Measurements from ENCODE around the gene ABCB6.

ABCB6 gene

DNA sequence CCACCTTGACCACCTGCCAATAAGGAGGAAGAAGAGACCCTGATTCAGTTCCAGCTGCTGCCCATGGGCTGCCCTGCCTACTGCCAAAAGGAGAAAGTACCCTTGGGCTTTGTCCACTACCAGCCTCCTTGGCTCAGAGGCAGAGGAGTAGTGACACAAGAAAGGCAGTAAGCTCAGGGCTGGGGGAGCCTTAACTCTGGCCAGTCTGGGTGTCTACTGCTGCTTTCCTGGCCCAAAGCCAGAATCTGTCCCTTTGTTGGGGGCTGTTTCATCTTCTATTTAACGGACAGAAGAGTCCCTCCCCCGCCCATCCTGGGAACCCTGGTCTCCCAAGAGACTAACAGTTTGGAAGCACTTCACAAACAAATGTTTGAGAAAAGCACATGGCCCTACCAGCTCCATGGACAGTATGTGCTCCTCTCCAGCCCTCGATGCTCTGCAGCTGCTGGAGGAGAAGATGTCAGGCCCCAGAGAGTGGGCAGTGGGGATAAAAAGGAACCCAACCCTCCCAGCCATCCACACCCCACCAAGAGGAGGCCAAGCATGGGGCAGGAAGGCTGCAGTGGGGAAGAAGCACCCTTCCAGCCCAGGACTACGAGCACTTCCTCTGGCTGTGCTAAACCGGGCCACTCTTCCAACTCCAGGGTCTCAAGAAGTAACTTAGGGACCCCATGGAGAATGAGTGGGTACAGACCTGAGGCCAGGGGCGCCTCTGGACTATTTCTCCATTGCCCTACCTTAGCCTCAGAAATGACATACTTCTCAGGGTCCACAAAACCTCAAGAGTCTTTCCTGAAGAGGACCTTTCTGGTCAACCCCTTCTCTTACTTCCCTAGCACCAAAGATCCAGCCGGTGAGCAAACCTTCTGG lies 9.5 kb upstream of the ABCB6 start:
- POLR2A ChIA-PET = interaction anchor here (1.0 to 2.7 kb wide), 5 partner anchors 9 to 67 kb away, joined by 3 to 27 read pairs (median 10); partner anchors contain the start of genes ABCB6, CNPPD1, GLB1L and STK16
- no peak for DNase-seq (ENCODE audit: extremely low spot score)
- TF ChIP-seq FOXM1 (IDR thresholded peaks at IDR 0.05; ENCODE audit: borderline replicate concordance) (no peak), ELF4 (IDR thresholded peaks at IDR 0.05) (no peak), L3MBTL2 (conservative IDR thresholded peaks at IDR 0.05) (no peak), TARDBP (IDR thresholded peaks at IDR 0.05) (no peak), SP1 (IDR thresholded peaks at IDR 0.05) (no peak), HDGF (IDR thresholded peaks at IDR 0.05; ENCODE audit: borderline replicate concordance) (no peak), FOXK2 (IDR thresholded peaks at IDR 0.05) (no peak), CTBP1 (IDR thresholded peaks at IDR 0.05; ENCODE audit: borderline replicate concordance) (no peak), BHLHE40 (IDR thresholded peaks at IDR 0.05; ENCODE audit: borderline replicate concordance) (no peak), ARNT (IDR thresholded peaks at IDR 0.05) (no peak), FOXA1 (IDR thresholded peaks at IDR 0.05) (no peak), SUZ12 (IDR thresholded peaks at IDR 0.05) (no peak), LEF1 (IDR thresholded peaks at IDR 0.05; ENCODE audit: borderline replicate concordance) (no peak), ZNF384 (IDR thresholded peaks at IDR 0.05) (no peak), NFRKB (IDR thresholded peaks at IDR 0.05) (no peak)
- TF ChIP-seq, protein P1, sequence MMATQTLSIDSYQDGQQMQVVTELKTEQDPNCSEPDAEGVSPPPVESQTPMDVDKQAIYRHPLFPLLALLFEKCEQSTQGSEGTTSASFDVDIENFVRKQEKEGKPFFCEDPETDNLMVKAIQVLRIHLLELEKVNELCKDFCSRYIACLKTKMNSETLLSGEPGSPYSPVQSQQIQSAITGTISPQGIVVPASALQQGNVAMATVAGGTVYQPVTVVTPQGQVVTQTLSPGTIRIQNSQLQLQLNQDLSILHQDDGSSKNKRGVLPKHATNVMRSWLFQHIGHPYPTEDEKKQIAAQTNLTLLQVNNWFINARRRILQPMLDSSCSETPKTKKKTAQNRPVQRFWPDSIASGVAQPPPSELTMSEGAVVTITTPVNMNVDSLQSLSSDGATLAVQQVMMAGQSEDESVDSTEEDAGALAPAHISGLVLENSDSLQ (IDR thresholded peaks at IDR 0.05) = no peak
- CTCF ChIA-PET = interaction anchor here (0.5 to 1.2 kb wide), 3 partner anchors 11 to 17 kb away, joined by 3 read pairs; no protein-coding TSS in a partner anchor

DNA sequence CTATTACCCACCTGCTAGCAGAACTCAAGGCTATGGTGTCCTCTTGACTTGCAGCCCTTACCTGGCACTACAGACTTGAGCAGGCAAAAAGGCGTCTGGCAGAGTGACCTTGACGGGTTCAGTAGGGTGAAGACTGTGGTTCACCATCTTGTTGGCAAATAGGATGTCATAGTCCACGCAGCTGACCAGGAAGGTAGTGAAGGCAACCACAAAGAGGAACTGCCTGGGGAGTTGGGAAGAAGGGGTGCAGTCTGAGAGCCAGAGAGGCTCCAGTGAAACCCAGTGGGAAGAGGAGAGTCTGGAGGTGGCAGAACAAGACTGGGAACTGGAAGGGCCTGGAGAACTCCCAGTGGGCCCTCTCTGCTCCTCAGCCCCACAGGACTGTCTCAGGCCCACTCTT lies 6.6 kb upstream of the ABCB6 start:
- ChIA-PET POLR2A (interaction anchor here (1.8 kb wide), 1 partner anchor 20 kb away, joined by 10 read pairs; the partner anchor contains the start of genes GLB1L and STK16), CTCF (no interaction called here)
- no peak for TF ChIP-seq FOXA1 (IDR thresholded peaks at IDR 0.05)
- TF ChIP-seq NFRKB (IDR thresholded peaks at IDR 0.05) = no peak
- TF ChIP-seq ELF4 (IDR thresholded peaks at IDR 0.05) = no peak
- TF ChIP-seq L3MBTL2 (conservative IDR thresholded peaks at IDR 0.05) = no peak
- TF ChIP-seq SUZ12 (IDR thresholded peaks at IDR 0.05) = no peak
- no peak for TF ChIP-seq ARNT (IDR thresholded peaks at IDR 0.05)
- TF ChIP-seq, protein P1 (IDR thresholded peaks at IDR 0.05) = no peak
- no peak for TF ChIP-seq CTBP1 (IDR thresholded peaks at IDR 0.05; ENCODE audit: borderline replicate concordance)
- TF ChIP-seq ZNF384 (IDR thresholded peaks at IDR 0.05) = no peak
- no peak for TF ChIP-seq HDGF (IDR thresholded peaks at IDR 0.05; ENCODE audit: borderline replicate concordance)
- no peak for TF ChIP-seq FOXM1 (IDR thresholded peaks at IDR 0.05; ENCODE audit: borderline replicate concordance)
- no peak for TF ChIP-seq BHLHE40 (IDR thresholded peaks at IDR 0.05; ENCODE audit: borderline replicate concordance)
- TF ChIP-seq FOXK2 (IDR thresholded peaks at IDR 0.05) = no peak
- TF ChIP-seq LEF1 (IDR thresholded peaks at IDR 0.05; ENCODE audit: borderline replicate concordance) = no peak
- TF ChIP-seq SP1 (IDR thresholded peaks at IDR 0.05) = no peak
- no peak for TF ChIP-seq TARDBP (IDR thresholded peaks at IDR 0.05)
- DNase-seq (ENCODE audit: extremely low spot score) = no peak

DNA sequence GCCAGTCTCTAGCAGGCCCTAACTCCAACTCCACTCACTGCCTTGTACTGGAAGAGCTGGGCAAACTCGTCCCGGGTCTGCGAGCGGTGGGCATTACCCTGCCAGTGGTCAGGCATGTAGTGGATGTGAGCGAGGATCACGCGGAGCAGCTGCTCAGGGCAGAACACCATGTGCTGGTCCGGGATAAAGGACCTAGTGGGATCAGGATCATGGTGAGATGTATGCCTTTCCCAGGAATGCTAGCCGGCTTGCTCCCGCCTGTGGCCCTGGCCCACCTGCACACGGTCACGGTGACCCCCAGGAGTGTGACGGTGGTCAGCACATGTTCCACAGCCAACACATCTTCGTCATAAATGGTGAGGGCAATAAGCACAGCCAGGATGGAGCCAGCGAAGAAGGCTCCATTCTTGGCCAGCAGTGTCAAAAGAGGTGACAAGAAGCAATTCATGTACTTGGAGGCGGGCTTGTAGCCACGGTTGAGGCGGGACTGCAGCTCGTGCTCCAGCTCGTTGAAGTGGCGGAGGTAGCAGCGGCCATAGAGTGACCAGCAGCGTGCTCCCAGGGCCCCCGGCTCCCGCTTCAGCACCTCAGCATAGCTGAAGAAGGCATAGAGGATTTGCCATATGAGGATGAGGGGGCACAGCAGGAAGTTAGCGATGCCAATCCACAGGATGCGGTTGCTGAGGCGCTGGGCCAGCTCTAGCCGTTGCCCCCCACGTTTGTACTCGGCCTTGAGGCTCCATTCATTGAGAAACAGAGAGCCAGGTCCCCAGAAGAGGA lies 5.3 kb upstream of the ABCB6 start:
- no peak for TF ChIP-seq HDGF (IDR thresholded peaks at IDR 0.05; ENCODE audit: borderline replicate concordance)
- no peak for DNase-seq (ENCODE audit: extremely low spot score)
- CTCF ChIA-PET = interaction anchor here (0.5 kb wide), 1 partner anchor 65 kb away, joined by 3 read pairs; no protein-coding TSS in a partner anchor
- POLR2A ChIA-PET = interaction anchor here (1.4 kb wide), 1 partner anchor 47 kb away, joined by 3 read pairs; the partner anchor contains the start of gene CNPPD1

DNA sequence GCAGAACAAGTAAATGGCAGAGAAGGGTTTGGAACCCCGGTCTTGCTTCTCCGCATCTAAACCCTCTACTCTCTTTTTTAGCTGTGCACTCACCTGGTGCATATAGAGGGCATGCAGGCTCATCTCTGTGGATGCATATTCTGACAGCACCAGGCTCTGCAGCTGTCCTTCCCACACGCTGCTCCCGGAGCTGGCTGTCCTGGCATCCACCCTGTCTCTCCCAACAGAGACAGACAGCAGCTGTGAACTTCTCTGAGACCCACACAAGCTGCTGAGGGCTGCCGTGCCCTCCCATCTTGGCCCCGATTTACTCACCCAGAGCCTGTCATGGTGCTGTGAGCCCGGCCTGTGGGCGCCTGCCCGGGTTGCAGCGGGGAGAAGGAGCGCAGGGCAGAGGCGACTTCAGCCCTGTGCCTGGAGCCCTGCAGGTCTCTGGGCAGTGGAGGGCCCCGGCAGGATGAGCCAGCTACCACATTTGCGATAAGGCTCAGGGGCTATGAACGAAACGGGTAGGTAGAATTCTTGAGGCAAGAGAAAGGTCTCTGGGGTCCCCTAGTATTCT lies 3.3 kb upstream of the ABCB6 start:
- CTCF ChIA-PET = no interaction called here
- POLR2A ChIA-PET = interaction anchor here (0.9 kb wide), 1 partner anchor 16 kb away, joined by 4 read pairs; no protein-coding TSS in a partner anchor
- no peak for DNase-seq (ENCODE audit: extremely low spot score)
- TF ChIP-seq NFRKB (IDR thresholded peaks at IDR 0.05) = no peak
- TF ChIP-seq HDGF (IDR thresholded peaks at IDR 0.05; ENCODE audit: borderline replicate concordance) = no peak
- TF ChIP-seq FOXK2 (IDR thresholded peaks at IDR 0.05) = no peak
- no peak for TF ChIP-seq ZNF384 (IDR thresholded peaks at IDR 0.05)
- no peak for TF ChIP-seq SUZ12 (IDR thresholded peaks at IDR 0.05)
- no peak for TF ChIP-seq L3MBTL2 (conservative IDR thresholded peaks at IDR 0.05)
- TF ChIP-seq LEF1 (IDR thresholded peaks at IDR 0.05; ENCODE audit: borderline replicate concordance) = no peak
- TF ChIP-seq ARNT (IDR thresholded peaks at IDR 0.05) = no peak
- no peak for TF ChIP-seq SP1 (IDR thresholded peaks at IDR 0.05)
- TF ChIP-seq, protein P1 (IDR thresholded peaks at IDR 0.05) = no peak
- TF ChIP-seq ELF4 (IDR thresholded peaks at IDR 0.05) = no peak
- no peak for TF ChIP-seq FOXA1 (IDR thresholded peaks at IDR 0.05)
- TF ChIP-seq TARDBP (IDR thresholded peaks at IDR 0.05) = no peak

Measured in HEK293T (cell line).